LNCAP (cell line): ENCODE measurements around the gene DHX30.
A peak's percentile ranks its signal among the peaks of the same experiment; 100 is the strongest.

Source experiments
- CTCF ChIP-seq: fragments of 450-650 bp; IDR thresholded peaks from 2 replicates; pipeline ENCODE4 v1.5.1; 2017; ENCODE audit warnings: mild to moderate bottlenecking

DHX30 gene

DNA sequence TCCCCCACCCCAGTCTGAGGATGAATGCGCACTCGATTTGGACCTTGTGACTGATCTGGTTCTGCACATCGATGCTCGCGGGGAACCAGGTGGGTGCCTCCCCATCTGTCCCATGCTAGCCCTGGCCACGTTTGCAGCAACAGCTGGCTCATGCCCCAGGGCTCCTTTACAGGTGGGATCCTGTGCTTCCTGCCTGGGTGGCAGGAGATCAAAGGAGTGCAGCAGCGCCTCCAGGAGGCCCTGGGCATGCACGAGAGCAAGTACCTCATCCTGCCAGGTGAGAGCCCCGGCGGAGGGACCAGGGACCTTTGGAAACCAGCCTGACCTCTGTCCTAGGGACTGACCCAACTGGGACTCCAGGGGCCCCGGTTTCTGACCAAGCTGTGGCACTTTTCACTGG, 44.3 kb downstream of the DHX30 start:
- no peak for TF ChIP-seq CTCF

- no peak for TF ChIP-seq CTCF
These were observed 45.0 kb downstream of the DHX30 start for GRCh38 chr3:47847801-47848518.

- TF ChIP-seq CTCF, result no peak
These were observed 45.7 kb downstream of the DHX30 start for GRCh38 chr3:47848599-47849117.

- no peak for TF ChIP-seq CTCF
These were observed 46.3 kb downstream of the DHX30 start for GRCh38 chr3:47849186-47849698.

DNA sequence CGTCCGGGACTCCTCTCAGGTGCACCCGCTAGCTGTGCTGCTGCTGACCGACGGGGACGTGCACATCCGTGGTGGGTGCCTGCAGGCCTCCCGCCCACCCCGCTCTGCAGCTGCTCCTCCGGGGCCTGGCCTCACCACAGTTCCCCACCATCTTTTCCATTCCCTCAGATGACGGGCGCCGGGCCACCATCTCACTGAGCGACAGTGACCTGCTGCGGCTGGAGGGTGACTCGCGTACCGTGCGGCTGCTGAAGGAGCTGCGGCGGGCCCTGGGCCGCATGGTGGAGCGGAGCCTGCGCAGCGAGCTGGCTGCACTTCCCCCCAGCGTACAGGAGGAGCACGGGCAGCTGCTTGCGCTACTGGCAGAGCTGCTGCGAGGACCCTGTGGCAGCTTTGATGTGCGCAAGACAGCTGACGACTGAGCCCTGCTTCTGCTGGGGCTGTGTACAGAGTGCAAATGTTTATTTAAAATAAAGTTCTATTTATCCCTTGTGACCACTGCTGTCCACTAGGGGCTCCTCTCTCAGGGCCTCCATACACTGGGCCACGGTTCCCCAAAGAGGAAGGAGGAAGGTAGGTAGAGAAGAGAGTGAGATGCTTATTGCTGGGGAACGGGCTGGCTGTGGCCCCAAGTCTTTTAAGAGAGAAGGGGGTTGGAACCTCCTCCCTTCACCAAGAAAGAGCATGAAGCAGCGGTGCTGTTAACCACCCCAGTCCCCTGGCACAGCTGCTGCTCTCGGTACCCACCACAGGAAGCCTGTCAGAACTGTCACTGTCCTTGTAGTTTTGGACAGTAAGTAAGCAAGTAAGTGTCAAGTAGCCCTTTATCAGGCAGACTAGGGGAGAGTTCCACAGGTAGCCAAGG, 47.0 kb downstream of the DHX30 start:
- peak; percentile 49; the same call in 1 of the 2 replicates for TF ChIP-seq CTCF

- TF ChIP-seq CTCF, result no peak
These were observed 47.8 kb downstream of the DHX30 start for GRCh38 chr3:47850564-47851410.
